ENCODE data around the gene RMC1.
A peak's percentile ranks its signal among the peaks of the same experiment; 100 is the strongest.
"Not testable (repeated sequence)": the region's sequence is repeated elsewhere in the genome, so short reads cannot be mapped to it uniquely, and the experiment has no call there.

RMC1 gene

DNA sequence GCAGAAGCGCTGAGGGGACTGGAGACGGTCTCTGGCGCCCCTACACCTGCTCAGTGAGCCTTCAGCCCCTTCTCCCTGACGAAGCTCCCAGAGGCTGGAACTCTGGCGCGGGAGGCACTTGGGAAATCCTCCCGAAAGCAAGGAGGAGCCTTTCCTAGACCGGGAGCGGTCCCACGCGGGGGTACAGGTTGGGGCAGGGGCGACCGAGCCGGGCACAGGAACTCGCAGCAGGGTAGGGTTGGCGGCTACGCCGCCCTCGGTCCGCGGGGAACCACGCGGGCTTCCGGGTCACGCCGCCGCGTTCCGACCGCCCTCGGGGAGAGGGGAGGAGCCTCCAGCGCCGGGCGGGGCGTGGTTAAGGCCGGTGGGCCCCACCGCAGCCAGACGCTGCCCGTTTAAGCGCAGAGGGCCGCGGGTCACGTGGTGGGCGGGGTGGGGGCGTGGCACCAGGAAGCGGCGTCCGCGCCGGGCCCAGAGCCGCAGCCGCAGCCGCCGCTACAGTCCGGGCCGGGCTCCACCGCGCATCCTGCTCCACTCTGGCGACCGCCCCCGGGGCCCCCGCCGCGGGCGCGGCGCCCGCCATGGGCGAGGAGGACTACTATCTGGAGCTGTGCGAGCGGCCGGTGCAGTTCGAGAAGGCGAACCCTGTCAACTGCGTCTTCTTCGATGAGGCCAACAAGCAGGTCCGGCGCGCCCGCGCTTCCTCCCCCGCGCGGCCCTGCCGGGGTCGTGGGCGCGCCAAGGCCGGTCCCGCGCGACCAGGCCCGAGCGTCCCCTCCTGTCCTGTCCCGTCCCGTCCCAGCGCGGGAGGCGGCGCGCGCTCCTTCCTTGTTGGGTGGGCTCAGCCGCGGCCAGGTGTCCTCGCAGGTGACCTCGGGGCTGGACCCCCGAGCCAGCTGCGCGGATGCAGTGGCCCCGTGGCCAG lies at the start of gene RMC1:
Gene RMC1 (plus strand): TSS at position 474 of the 925 bp plus-strand sequence. CDS start 108 bp downstream, at position 582.
- peak; percentile 65 to 99 (median 91) for DNase-seq

DNA sequence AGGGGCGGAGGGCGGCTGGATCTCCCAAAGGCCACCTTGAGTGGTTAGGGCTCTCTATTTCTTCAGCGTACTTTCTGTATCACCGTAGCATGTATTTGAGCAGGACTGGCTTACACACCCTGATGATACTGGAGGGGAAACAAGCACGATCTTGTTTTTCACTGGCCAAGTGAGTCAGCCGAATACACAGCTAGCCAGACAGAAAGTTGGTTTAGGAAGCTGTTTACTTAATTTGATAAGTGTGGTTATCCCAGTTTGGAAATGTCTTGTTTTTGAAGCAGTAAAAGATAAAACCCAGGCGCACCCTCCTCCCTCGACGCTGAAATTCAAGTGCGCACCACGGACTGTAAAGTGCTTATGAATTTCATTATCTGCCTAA lies 49.6 kb upstream of the RMC1 start:
- peak in 1 of 56 donors; percentile 41 for DNase-seq

DNA sequence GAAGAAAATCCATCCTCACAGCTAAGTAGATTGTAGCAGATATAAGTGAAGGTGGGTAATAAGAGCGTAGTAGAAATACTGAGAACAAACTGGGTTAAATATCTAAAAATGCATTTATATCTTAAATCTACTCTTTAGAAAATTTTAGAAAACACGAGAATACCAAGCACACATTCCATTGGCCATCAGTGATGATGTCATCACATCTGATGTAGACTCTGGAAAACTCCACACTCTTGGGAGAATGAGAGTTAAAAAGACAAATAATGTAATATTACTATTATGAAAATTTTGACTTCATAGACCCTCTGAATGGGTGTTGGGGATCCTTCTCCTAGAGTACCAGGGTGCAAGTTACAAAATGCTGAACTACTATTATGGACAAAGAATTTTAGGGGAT lies 46.5 kb upstream of the RMC1 start:
- no peak for DNase-seq

DNA sequence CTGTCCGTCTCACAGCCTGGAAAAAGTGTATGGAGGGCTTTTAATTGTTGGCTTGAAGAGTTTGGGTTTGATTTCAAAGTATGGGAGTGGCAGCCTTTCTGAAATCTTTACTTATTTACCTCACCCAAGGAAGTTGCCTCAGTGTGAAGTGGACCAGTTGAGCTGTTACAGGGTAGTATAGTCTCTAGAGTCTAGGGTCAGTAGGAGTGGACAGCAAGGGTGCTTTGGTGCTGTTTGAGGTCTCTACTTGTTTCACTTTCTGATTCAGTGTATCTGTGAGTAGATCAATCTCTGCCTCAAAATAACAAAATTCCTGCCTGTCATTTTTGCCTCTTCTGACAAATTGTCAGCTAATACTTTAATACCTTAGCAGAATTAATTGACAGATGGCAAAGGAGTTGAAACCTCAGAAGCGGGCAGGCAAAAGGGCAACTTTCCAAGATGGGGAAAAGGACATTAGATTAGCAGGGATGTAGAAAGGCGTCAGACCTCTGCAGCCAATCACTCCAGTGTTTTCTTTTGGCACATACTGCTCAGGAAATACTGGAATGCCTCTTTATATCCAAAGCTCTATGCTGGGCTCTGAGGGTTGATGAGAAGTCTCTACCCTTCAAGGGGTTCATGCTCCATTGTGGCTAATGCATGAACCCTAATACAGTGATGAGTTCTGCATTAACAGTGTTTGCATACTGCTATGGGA lies 44.3 kb upstream of the RMC1 start:
- no peak for DNase-seq

DNA sequence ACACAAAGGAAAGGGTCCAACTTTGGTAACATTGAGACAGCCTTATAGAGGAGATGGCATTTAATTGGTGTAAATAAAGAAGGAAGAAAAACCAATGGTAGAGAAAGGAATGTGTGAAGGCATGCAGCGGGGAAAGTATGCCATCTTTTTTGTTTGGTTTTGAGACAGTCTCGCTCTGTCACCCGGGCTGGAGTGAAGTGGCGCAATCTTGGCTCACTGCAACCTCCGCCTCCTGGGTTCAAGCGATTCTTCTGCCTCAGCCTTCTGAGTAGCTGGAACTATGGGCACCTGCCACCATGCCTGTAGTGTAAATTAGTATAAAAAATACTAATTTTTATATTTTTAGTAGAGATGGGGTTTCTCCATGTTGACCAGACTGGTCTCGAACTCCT lies 43.8 kb upstream of the RMC1 start:
- no peak for DNase-seq

DNA sequence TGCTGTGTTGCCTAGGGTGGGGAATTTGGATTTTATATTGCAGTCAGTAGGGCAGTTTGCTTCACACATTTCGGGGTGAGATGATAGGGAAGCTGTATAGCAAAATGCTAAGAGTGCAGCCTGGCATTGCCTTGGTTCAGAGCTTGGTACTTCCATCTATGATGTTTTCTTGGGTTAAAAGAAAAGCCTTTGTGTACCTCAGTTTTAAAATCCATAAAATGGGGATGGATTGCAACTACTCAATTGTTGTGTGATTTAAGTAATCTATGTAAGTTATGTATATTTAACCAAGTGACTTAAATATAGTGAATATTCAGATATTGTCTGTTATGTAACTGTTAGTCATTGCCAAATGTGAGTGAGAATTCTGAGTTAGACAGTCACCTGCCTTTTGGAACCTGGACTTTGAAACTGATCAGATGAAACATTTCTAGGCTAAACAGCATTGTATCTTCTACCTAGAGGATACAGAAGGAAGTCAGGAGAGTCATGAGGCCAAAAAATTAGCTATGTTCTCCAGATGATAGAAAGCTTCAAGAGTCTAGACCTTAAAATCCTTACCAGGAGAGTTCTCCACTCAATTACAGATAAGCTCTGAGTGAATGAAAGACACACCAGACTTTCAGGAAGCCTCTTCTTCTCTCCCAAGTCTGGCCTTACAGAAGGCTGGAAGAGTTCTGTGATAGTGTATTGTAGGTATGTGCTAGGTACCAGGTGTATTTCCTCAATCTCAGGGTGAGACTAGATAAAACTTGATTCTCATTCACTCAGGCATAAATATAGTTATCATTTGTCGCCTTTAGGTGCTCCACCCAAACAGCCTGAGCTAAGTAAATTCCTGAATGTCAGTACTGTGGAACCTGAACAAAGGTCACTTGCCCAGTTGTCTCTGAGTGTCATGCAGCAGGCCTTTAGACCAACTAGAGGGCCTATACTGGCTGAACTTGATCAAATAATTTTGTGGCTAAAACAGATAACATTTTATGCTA lies 42.7 kb upstream of the RMC1 start:
- no peak for DNase-seq

DNA sequence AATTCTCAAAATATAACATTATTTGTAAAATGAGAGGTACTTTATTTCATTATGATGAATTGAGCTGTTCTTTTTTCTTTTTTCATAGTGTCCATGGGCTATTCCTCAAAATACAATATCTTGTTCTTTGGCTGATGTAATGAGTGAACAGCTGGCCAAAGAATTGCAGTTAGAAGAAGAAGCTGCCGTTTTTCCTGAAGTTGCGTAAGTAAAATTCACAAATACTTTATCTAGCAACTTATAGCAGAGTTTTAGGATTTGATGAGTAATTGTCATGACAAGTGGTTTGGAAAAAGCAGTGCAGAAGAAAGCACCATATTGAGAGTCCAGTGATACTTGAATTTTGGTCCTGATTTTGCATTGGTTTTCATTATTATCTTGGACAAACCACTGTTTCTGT lies 40.4 kb upstream of the RMC1 start:
- no peak for DNase-seq

DNA sequence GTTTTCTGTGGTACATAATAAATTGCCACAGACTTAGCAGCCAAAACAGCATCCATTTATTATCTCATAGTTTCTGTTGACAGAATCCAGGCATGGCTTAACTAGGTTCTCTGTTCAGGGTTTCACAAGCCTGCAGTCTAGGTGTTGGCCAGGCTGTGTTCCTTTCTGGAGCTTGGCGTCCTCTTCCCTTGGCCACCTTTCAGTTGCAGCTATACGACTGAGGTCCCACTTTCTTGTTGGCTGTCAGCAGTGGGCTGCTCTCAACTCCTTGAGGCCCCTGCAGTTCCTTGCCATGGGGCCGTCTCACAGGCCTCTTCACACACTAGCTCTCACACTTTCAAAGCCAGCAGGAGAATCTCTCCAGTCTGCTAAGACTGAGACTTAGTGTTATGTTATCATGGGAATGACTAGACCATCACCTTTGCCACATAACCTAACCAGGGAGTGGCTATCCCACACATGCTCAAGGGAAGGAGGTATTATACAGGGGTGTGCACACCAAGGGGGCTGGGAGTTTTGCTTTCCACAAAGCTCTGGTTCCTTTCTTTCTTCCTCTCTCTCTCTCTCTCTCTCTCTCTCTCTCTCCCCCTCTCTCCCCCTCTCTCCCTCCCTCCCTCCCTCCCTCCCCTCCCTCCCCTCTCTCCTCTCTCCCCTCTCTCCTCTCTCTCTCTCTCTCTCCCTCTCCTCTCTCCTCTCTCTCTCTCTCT lies 34.4 kb upstream of the RMC1 start:
- DNase-seq: no peak

DNA sequence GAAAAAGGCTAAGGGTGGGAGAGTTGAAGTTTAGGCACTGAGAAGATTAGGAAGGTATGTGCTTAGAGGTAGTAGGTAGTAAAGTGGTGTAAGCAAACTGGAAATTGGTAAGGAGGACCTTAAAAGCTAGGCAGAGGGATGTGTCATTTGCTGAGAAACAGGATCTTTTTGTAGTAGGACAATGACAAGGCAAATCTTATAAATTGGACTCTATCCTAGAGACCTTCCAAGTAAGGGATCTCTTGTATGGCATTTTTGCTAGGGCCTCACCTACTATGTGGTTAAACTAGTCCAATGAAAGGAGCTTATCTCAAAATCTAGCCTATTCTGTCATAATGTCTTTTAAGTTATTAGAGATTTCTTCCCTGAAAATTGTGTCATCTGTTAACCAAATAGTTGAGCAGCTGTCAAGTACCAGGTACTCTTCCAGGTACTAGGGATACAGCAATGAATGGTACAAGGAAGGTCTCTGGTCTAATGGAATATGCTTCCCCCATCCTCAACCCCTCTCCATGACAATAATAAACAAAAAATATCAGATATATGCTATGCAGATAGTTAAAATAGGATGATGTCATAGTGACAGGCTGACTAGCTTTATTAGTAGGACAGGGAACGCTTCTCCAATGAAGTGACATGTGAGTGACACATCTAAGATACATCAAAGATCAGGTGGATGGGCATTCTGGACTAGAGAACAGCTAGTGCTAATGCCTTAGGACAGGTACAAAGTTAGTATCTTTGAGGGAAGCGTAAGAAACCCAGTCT lies 32.5 kb upstream of the RMC1 start:
- DNase-seq: no peak

DNA sequence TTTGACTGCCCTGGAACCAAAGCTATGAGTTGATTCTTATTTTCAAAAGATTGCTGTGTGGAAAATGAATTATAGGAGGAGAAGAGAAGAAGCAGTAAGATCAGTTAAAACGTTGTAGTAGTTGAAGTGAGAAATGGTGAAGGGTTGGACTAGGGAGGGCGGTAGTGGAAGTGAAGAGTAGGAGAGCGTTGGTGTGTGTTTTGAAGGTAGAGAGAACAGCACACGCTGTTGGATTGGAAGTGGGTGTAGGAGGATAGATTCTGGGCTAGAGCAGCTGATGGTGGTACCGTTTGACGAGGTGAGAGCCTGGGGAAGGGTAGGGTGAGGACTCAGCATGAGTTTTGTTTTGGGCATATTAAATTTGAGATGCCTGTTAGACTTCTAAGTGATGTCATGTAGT lies 31.8 kb upstream of the RMC1 start:
- no peak for DNase-seq

DNA sequence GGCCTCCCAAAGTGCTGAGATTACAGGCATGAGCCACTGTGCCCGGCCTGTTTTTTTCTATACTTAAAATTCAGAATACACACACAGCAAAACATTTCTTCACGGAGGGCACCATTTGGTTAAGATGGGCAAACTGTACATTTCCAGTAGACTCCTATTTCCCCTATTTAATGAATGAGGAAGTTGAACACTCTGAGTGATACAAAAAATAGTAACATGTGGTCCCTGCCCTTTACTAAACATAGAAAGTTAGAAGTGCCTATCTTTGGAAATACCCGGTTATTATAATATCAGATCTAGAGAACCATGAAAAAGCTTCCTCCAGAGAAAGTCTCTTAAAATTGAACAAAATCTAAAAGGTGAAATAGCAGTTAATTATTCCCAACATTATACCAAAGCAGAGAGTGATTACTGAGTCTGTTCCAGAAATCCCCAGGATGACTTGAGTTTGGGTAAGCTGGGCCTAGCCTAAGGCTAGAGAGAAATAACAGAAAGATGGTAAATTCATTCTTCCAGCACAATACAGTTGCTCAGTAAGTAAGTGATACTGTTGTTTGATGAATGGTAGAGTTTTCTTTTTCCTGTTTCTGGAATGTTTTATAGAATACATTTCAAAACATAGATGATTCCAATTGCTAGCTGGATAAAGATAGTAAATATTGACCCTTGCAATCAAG lies 23.3 kb upstream of the RMC1 start:
- no peak for DNase-seq

DNA sequence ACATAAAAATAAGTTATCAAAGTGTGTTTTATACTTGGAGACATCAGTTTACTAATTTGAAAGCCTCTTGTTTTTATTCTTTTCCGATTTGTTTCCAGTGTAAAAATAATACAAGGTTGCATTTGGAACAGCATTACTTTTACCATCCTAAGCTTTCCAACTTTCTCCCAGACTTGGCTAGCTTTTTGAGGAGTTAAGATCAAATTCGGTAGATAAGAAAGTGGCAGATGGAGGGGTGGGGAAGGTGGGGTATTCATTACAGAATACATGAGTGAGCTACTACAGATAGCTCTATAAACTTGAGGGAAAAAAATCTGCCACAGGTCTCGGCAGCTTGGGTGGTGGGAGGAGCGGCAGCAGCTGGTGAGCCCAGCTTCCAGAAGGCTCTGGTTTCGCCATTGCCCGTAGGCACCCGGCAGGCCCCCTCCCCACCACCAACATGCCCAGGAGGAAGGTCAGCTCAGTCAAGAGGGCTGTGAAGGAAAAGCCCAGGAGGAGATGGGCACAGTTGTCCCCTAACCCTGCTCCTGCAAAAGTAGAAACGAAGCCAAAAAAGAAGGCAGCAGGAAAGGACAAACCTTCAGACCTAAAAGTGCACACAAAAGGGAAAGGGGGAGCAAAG lies 18.6 kb upstream of the RMC1 start:
- no peak for DNase-seq

DNA sequence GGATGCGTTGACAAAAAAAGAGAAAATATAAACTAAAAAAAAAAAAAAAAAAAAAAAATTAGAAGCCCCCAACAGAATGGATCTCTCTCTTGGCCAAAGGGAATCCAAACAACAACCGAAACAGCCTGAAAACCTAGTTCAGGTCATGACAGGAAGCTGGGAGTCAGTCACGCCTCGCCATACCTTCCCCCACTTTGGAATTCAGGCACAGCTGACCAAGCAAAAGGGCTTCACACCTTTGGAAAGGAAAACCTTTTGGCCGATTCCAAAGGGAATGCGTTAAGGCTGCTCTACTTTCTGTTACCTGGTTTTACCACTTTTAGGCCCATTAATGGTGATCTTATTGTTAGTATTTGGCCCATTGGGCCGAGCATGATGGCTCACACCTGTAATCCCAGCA lies 17.9 kb upstream of the RMC1 start:
- DNase-seq: no peak

DNA sequence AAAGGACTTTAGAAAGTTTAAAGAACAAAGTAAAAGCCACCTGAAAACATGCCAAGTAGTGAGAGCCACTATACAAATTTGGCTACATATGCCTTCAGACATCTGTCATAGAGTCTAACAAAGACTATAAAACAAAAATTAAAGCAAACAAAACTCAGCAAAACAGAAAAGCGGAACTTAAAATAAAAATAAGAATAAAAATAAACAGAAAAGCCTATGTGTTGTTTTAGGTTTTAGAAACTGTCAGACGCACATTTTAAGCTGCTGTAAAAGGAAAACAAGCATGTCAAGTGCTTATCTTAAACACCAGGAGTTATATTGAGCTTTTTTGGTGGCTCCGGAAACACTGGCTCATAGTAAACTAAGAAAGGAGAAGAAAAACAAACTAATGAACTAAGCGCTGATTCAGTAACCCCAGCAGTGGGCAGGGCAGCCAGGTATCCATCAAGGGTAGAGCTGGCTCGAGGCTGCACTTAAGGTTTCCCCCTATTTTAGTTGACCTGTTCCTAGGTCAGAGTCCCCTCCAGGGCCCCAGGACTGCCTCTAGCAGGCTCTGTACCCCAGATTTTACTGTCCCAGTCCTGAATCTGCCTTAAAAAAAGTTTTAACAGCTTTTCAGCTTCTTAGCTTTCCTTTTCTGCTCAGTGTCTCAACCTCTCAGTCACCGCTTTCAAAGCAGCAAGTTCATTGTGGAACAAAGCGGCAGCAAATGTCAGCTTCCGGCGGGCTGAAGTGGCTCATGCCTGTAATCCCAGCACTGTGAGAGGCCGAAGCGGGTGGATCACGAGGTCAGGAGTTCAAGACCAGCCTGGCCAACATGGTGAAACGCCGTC lies 15.4 kb upstream of the RMC1 start:
- no peak for DNase-seq

DNA sequence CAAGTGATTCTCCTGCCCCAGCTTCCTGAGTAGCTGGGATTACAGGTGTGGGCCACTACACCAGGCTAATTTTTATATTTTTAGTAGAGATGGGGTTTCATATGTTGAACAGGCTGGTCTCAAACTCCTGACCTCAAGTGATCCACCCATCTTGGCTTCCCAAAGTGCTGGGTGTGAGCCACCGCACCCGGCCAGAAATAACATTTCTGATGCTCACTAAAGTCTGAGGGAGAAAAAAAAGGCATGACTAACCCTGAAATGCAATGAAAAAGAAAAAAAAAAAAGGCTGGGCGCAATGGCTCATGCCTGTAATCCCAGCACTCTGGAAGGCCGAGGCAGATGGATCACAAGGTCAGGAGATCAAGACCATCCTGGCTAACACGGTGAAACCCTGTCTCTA lies 13.7 kb upstream of the RMC1 start:
- not testable (repeated sequence) for DNase-seq

DNA sequence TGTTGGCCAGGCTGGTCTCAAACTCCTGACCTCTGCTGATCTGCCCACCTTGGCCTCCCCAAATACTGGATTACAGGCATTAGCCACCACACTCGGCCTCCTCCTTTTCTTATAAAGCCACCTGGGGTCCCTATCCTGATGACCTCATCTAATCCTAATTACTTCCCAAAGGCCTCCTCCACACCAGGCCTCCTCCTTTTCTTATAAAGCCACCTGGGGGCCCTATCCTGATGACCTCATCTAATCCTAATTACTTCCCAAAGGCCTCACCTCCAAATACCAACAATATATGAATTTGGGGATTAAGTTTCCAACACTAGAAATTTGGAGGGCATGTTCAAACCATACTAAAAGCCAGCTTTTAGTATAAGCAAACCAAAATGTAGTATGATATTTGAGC lies 9.7 kb upstream of the RMC1 start:
- no peak for DNase-seq

DNA sequence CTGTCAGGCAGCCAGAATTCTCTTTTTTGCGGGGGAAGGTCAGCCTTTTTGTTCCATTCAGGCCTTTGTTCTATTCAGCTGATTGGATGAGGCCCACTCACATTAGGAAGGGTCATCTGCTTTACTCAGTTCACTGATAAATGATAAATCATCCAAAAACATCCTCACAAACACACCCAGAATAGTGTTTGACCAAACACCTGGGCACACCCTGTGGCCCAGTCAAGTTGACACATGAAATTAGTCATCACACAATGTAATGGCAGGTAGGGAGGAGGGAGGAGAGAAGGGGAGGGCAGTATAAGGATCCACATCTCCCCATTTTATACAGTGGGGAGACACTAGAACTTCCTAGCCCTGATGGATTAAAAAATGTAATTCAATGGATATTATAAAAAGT lies 8.3 kb upstream of the RMC1 start:
- no peak for DNase-seq

Data from amygdala (tissue), 56 donors.